Esophagus squamous epithelium (tissue), 5 donors: Measurements from ENCODE around the gene SRP54. TPM values are rescaled to one million over a fixed set of nuclear protein-coding genes. Genes with fewer than 3 reads are reported as not detected.

Experiments used
- DNase-seq: peaks from one replicate; lab custom pipeline; 2025; lab: John Stamatoyannopoulos, UW
- H3K27ac ChIP-seq, 4 donors: fragments of 200-600 bp; sonication (generic); one replicate each; pipeline ENCODE4 v1.5.1; 2016 to 2019; ENCODE audit warnings: mild to moderate bottlenecking in 1 of 4
- H3K27me3 ChIP-seq, 4 donors: fragments of 200-600 bp; sonication (generic); 1 replicate in 3 of 4; 2 replicates in 1 of 4; pipeline versions ENCODE4 v1.5.1 to v1.6.0; 2017 to 2021; ENCODE audit warnings: antibody characterized with exemption in 1 of 4
- H3K36me3 ChIP-seq, 3 donors: fragments of 200-600 bp; sonication (generic); one replicate each; pipeline ENCODE4 v1.5.1; 2016 to 2019
- H3K4me1 ChIP-seq, 3 donors: fragments of 200-600 bp; sonication (generic); one replicate each; pipeline ENCODE4 v1.5.1; 2017 to 2019
- H3K4me3 ChIP-seq, 4 donors: fragments of 200-600 bp; sonication (generic); 1 replicate in 3 of 4; 2 replicates in 1 of 4; pipeline ENCODE4 v1.5.1; 2016 to 2019; ENCODE audit warnings: mild to moderate bottlenecking in 2 of 4, moderate library complexity in 1 of 4
- H3K9me3 ChIP-seq, 3 donors: fragments of 200-600 bp; sonication (generic); one replicate each; pipeline ENCODE4 v1.5.1; 2016 to 2019
- CTCF ChIP-seq, 6 experiments: fragments of 450-650 bp in 4 of 6; fragments of 200-600 bp in 2 of 6; sonication (generic) in 2 of 6; IDR thresholded peaks; one replicate each; pipeline ENCODE4 v1.5.1; 2016 to 2019; ENCODE audit warnings: antibody characterized with exemption in 6 of 6, mild to moderate bottlenecking in 4 of 6, moderate library complexity in 4 of 6
- POLR2A ChIP-seq, 4 donors: fragments of 450-650 bp; IDR thresholded peaks; one replicate each; pipeline ENCODE4 v1.6.1; 2017; ENCODE audit warnings: antibody characterized with exemption in 4 of 4, mild to moderate bottlenecking in 4 of 4, moderate library complexity in 3 of 4
- WGBS, 2 donors: methylation state at CpG; one replicate each; pipeline ENCODE4 v1.1.5; 2018; 5-methylcytosine and 5-hydroxymethylcytosine counted together
- intact Hi-C: fragments of 100-400 bp; cut with DNase I; formaldehyde crosslinking; loops from one replicate; pipeline ENCODE4 v1.15.0; 2022
- total RNA-seq, 4 donors: library from RNA; depleted of rRNA; stranded (reverse); fragments of >200 nt; gene quantifications; one replicate each; pipeline ENCODE4 v1.1.0, GENCODE V29; 2016
- donor health status: DM: yes; HTN: yes; CAD: no.

Gene SRP54
- total RNA-seq, 4 donors from 2014 or later = 46.2 to 53.0 (median 49.6) TPM

GRCh38 chr14:35068238-35069012 lies 85.6 kb downstream of the SRP54 start:
- TF ChIP-seq CTCF (IDR thresholded peaks at IDR 0.05) (no peak), POLR2A (IDR thresholded peaks at IDR 0.05) (no peak)
- WGBS, 2 donors = 96% methylated on average over 4 of the region's 4 CpGs
- Histone ChIP-seq H3K9me3 (no peaks in the 10 kb centered on the region), H3K36me3 (peaks cover 0 to 82% (median 0%) of the 10 kb centered on the region in 3 donors), H3K4me3 (no peak overlapping the region), H3K4me1 (no peaks in the 10 kb centered on the region), H3K27ac (no peak overlapping the region), H3K27me3 (no peaks in the 10 kb centered on the region)
- no peak for DNase-seq
- intact Hi-C loops = no loop called here

- no peak overlapping the region for H3K27ac ChIP-seq
- no peak overlapping the region for H3K4me3 ChIP-seq
- no peaks in the 10 kb centered on the region for H3K9me3 ChIP-seq
- H3K36me3 ChIP-seq = peaks cover 0 to 86% (median 0%) of the 10 kb centered on the region in 3 donors
- H3K27me3 ChIP-seq = no peaks in the 10 kb centered on the region
- no peak for DNase-seq
- intact Hi-C loops = no loop called here
- TF ChIP-seq POLR2A (IDR thresholded peaks at IDR 0.05) (no peak), CTCF (IDR thresholded peaks at IDR 0.05) (no peak)
- WGBS, 2 donors = 94 to 98% methylated on average over 3 of the region's 3 CpGs
- no peaks in the 10 kb centered on the region for H3K4me1 ChIP-seq
Measured at GRCh38 chr14:35072226-35072625, 89.4 kb downstream of the SRP54 start.

GRCh38 chr14:35073486-35073885 lies 90.7 kb downstream of the SRP54 start:
- Histone ChIP-seq H3K36me3 (peaks cover 0 to 85% (median 0%) of the 10 kb centered on the region in 3 donors), H3K4me3 (no peak overlapping the region), H3K27ac (no peak overlapping the region), H3K9me3 (no peaks in the 10 kb centered on the region), H3K4me1 (no peaks in the 10 kb centered on the region), H3K27me3 (no peaks in the 10 kb centered on the region)
- intact Hi-C loops = no loop called here
- DNase-seq = no peak
- TF ChIP-seq POLR2A (IDR thresholded peaks at IDR 0.05) (no peak), CTCF (IDR thresholded peaks at IDR 0.05) (no peak)
- 94% methylated on average over 1 of the region's 1 CpG for WGBS, 2 donors

GRCh38 chr14:35078082-35078481 lies 95.3 kb downstream of the SRP54 start:
- WGBS, 2 donors = 96 to 97% methylated on average over 2 of the region's 2 CpGs
- DNase-seq = no peak
- Histone ChIP-seq H3K27ac (no peak overlapping the region), H3K9me3 (no peaks in the 10 kb centered on the region), H3K36me3 (peaks cover 0 to 89% (median 0%) of the 10 kb centered on the region in 3 donors), H3K27me3 (no peaks in the 10 kb centered on the region), H3K4me1 (peaks cover 0 to 11% (median 0%) of the 10 kb centered on the region in 3 donors), H3K4me3 (no peak overlapping the region)
- intact Hi-C loops = no loop called here
- TF ChIP-seq CTCF (IDR thresholded peaks at IDR 0.05) (no peak), POLR2A (IDR thresholded peaks at IDR 0.05) (no peak)

Other genes starting within 250 kb of the SRP54 start
- 10 to 100 TPM; 19.1 to 57.5 (median 53.8) TPM for gene BAZ1A, start 107.6 kb upstream of the SRP54 start, total RNA-seq
- 10 to 100 TPM; 25.9 to 35.9 (median 28.3) TPM for gene FAM177A1, start 63.3 kb downstream of the SRP54 start, total RNA-seq
- 10 to 100 TPM in 3 of 4 donors, 1 to 10 TPM in 1; 7.1 to 23.9 (median 13.5) TPM for gene PPP2R3C, start 139.0 kb downstream of the SRP54 start, total RNA-seq
- gene PRORP, start 139.6 kb downstream of the SRP54 start, total RNA-seq = 10 to 100 TPM; 22.6 to 40.5 (median 28.9) TPM